GM23248 (cell line): ENCODE measurements around the gene CGREF1.

ENCODE experiments used
- EZH2 ChIP-seq: fragments of 200-600 bp; sonication (generic); IDR thresholded peaks from 2 replicates; pipeline ENCODE4 v1.6.1; 2018; ENCODE audit warnings: antibody characterized with exemption, mild to moderate bottlenecking; ENCODE audit not compliant: insufficient read depth, poor library complexity, severe bottlenecking
- EZH2phosphoT487 ChIP-seq: fragments of 200-600 bp; sonication (generic); IDR thresholded peaks from 2 replicates; pipeline ENCODE4 v1.6.1; 2018; ENCODE audit warnings: antibody characterized with exemption, moderate library complexity, mild to moderate bottlenecking, low read depth; ENCODE audit not compliant: insufficient read depth

- TF ChIP-seq EZH2 (no peak), EZH2phosphoT487 (no peak)
Observed at GRCh38 chr2:27088634-27089033, 30.3 kb downstream of the CGREF1 start.
